Endothelial cell of umbilical vein (primary cell): ENCODE measurements around the gene PARD3B. TPM values are rescaled to one million over a fixed set of nuclear protein-coding genes. Genes with fewer than 3 reads are reported as not detected.

Experiments
- BruUV-seq: library from RNA; stranded (reverse); fragments of 400-500 nt; replicated peaks from 2 replicates; lab custom pipeline; 2021; lab: Mats Ljungman, UMichigan
- CTCF ChIA-PET: fragments of 300-600, 350-600 bp; sonication (Branson Sonifier 250); formaldehyde crosslinking; loops from one replicate; lab custom pipeline; 2021; ENCODE audit warnings: antibody characterized with exemption, inconsistent platforms; lab: Charles Lee
- POLR2A ChIA-PET: fragments of 300-600, 350-600 bp; sonication (Branson Sonifier 250); formaldehyde crosslinking; loops from one replicate; lab custom pipeline; 2021; ENCODE audit warnings: antibody characterized with exemption, inconsistent platforms; lab: Charles Lee
- DNase-seq: peaks from one replicate; pipeline ENCODE4 v3.0.0-alpha.2; 2011; ENCODE audit warnings: low read depth, low spot score
- FAIRE-seq: peaks from 2 replicates; lab custom pipeline; 2011; peaks lifted over from hg19 to GRCh38; lab: Jason Lieb, UNC
- H2AFZ ChIP-seq: 2 replicates; pipeline ENCODE4 v1.6.0; 2012; ENCODE audit warnings: low read depth, low read length, control low read depth, inconsistent platforms
- H3K27ac ChIP-seq: 2 replicates; pipeline ENCODE4 v1.5.1; 2011; ENCODE audit warnings: low read depth, mild to moderate bottlenecking, control low read depth, low read length, moderate library complexity; ENCODE audit not compliant: insufficient read depth
- H3K27me3 ChIP-seq, 2 experiments: 2 replicates each; pipeline versions ENCODE4 v1.6.0 to v1.6.1; 2011; ENCODE audit warnings: low read length in 2 of 2, mixed read lengths in 1 of 2; ENCODE audit not compliant: control insufficient read depth in 2 of 2, insufficient read depth in 2 of 2
- H3K36me3 ChIP-seq, 2 experiments: 2 replicates in 1 of 2; 3 replicates in 1 of 2; pipeline ENCODE4 v1.5.1; 2011; ENCODE audit warnings: low read length in 2 of 2, mild to moderate bottlenecking in 1 of 2, moderate library complexity in 1 of 2; ENCODE audit not compliant: control insufficient read depth in 2 of 2, insufficient read depth in 2 of 2; ENCODE audit errors: extremely low read depth in 1 of 2
- H3K4me1 ChIP-seq: 3 replicates; pipeline ENCODE4 v1.5.1; 2011; ENCODE audit warnings: mild to moderate bottlenecking, low read length; ENCODE audit not compliant: control insufficient read depth, insufficient read depth; ENCODE audit errors: extremely low read depth
- H3K4me2 ChIP-seq: 2 replicates; pipeline ENCODE4 v1.6.1; 2011; ENCODE audit warnings: low read length, control low read depth, mixed read lengths; ENCODE audit not compliant: insufficient read depth
- H3K4me3 ChIP-seq, 3 experiments: fragments of 200-600 bp in 1 of 3; sonication (generic), shearing (Covaris generic) in 1 of 3; replicated peaks in 1 of 3; 2 replicates each; pipeline ENCODE4 v1.5.1; 2011 to 2016; ENCODE audit warnings: control low read depth in 3 of 3, low read length in 3 of 3, mild to moderate bottlenecking in 2 of 3, inconsistent platforms in 1 of 3, low read depth in 1 of 3, moderate library complexity in 1 of 3; ENCODE audit not compliant: insufficient read depth in 1 of 3
- H3K79me2 ChIP-seq: 2 replicates; pipeline ENCODE4 v1.6.0; 2012; ENCODE audit warnings: low read length, inconsistent platforms; ENCODE audit not compliant: control insufficient read depth, insufficient read depth
- H3K9ac ChIP-seq: replicated peaks from 2 replicates; pipeline ENCODE3; 2011; ENCODE audit warnings: low read length, control low read depth; ENCODE audit not compliant: insufficient read depth; ENCODE audit errors: extremely low read depth
- H3K9me1 ChIP-seq: replicated peaks from 3 replicates; pipeline ENCODE4 v1.6.0; 2011; ENCODE audit warnings: mild to moderate bottlenecking, low read length; ENCODE audit not compliant: control insufficient read depth, insufficient read depth; ENCODE audit errors: extremely low read depth
- H3K9me3 ChIP-seq: replicated peaks from 2 replicates; pipeline ENCODE4 v1.5.1; 2012; ENCODE audit warnings: low read length, inconsistent platforms; ENCODE audit not compliant: control insufficient read depth, insufficient read depth
- H4K20me1 ChIP-seq: replicated peaks from 2 replicates; pipeline ENCODE3; 2011; ENCODE audit warnings: mild to moderate bottlenecking, low read length; ENCODE audit not compliant: control insufficient read depth, insufficient read depth; ENCODE audit errors: extremely low read depth
- EZH2 ChIP-seq: IDR thresholded peaks from 2 replicates; pipeline ENCODE4 v1.6.1; 2012; ENCODE audit warnings: borderline replicate concordance, low read depth, mild to moderate bottlenecking, moderate library complexity, low read length, inconsistent platforms; ENCODE audit not compliant: severe bottlenecking
- FOS ChIP-seq: IDR thresholded peaks from 2 replicates; pipeline ENCODE4 v1.6.1; 2011; ENCODE audit warnings: mild to moderate bottlenecking, low read length, moderate library complexity, borderline replicate concordance; ENCODE audit not compliant: insufficient read depth
- GATA2 ChIP-seq: IDR thresholded peaks from 2 replicates; pipeline ENCODE4 v1.7.0; 2011; ENCODE audit warnings: low read depth, mild to moderate bottlenecking, moderate library complexity, mixed read lengths, low read length; ENCODE audit not compliant: insufficient read length, insufficient read depth
- JUN ChIP-seq: IDR thresholded peaks from 2 replicates; pipeline ENCODE4 v1.6.1; 2011; ENCODE audit warnings: borderline replicate concordance, low read depth; ENCODE audit not compliant: insufficient read length, insufficient read depth
- MYC ChIP-seq: IDR thresholded peaks from one replicate; pipeline ENCODE4 v1.6.1; 2011; ENCODE audit warnings: mild to moderate bottlenecking, low read depth, low read length
- POLR2A ChIP-seq: IDR thresholded peaks from 2 replicates; pipeline ENCODE4 v1.6.1; 2012; ENCODE audit warnings: low read depth, mild to moderate bottlenecking, control low read depth, low read length
- POLR2AphosphoS5 ChIP-seq: IDR thresholded peaks from 2 replicates; pipeline ENCODE4 v1.6.1; 2012; ENCODE audit warnings: low read depth, mild to moderate bottlenecking, control low read depth, low read length, moderate library complexity; ENCODE audit not compliant: insufficient read depth
- dilution Hi-C: fragments of 300-500 bp; cut with MboI; formaldehyde crosslinking; loops from one replicate; pipeline ENCODE4 v1.15.0; 2019; ENCODE audit warnings: low sequenced_read_pairs; ENCODE audit not compliant: extremely low pct_ligation_motif_present
- intact Hi-C: fragments of 100-400 bp; cut with micrococcal nuclease; formaldehyde crosslinking; loops from one replicate; pipeline ENCODE4 v1.10.0; 2022
- polyA plus RNA-seq, 4 experiments: library from polyadenylated mRNA; depleted of rRNA in 3 of 4; stranded (reverse) in 3 of 4; unstranded in 1 of 4; fragments of >200 nt; gene quantifications; 2 replicates each; pipeline versions ENCODE4 v1.2.1 to v1.2.3, GENCODE V29; 2011 to 2012; ENCODE audit warnings: missing spikeins in 1 of 4
- total RNA-seq: library from RNA; stranded (reverse); gene quantifications from 2 replicates; pipeline ENCODE4 v1.2.3, GENCODE V29; 2021
- TF ChIP-seq, protein P1 (sequence below), 2 donors: IDR thresholded peaks; 1 replicate in 1 of 2; 2 replicates in 1 of 2; pipeline ENCODE4 v1.5.1; 2011; ENCODE audit warnings: low read length in 2 of 2, mild to moderate bottlenecking in 2 of 2, moderate library complexity in 2 of 2, control low read depth in 1 of 2, inconsistent platforms in 1 of 2, low read depth in 1 of 2; ENCODE audit not compliant: insufficient read depth in 1 of 2; ENCODE audit errors: extremely low read depth in 1 of 2
- TF ChIP-seq, protein P2 (sequence below): IDR thresholded peaks from 2 replicates; pipeline ENCODE4 v1.6.1; 2011; ENCODE audit not compliant: insufficient read depth, insufficient read length

Gene PARD3B
- total and polyA plus RNA-seq, 2 donors (not counting 3 experiments of a cell fraction or from before 2014, with no cell fraction given) = 2.2 to 30.9 TPM

DNA sequence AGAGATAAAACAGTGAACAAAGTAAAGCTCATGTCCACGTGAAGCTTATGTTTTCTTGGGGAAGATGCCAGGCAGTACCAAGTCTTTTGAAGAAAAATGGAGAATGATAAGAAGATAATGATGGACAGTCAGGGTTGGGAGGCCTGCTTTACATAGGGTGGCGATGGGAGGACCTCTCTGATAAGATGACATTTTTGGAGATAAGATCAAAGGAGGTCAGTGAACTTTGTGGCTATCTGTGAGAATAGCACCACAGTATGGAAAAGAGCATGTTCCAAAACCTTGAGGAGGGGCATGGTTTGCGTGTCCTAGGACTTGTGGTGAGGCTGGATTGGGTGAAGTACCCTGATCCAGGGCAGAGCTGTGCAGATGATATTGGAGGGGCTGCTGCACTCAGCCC is 675.3 kb downstream of the PARD3B start:
- FAIRE-seq (no peak), DNase-seq (no peak)
- Histone ChIP-seq H3K9me1 (no peaks in the 10 kb centered on the region), H4K20me1 (no peaks in the 10 kb centered on the region), H3K4me3 (no peak overlapping the region), H3K27me3 (no peaks in the 10 kb centered on the region), H3K79me2 (no peaks in the 10 kb centered on the region), H3K4me2 (no peak overlapping the region), H3K4me1 (no peaks in the 10 kb centered on the region), H3K9me3 (no peaks in the 10 kb centered on the region), H2AFZ (no peak overlapping the region), H3K27ac (no peak overlapping the region), H3K9ac (no peak overlapping the region), H3K36me3 (no peaks in the 10 kb centered on the region)
- TF ChIP-seq MYC (no peak), EZH2 (no peak), POLR2AphosphoS5 (no peak), JUN (no peak), GATA2 (no peak)
- TF ChIP-seq, protein P1, sequence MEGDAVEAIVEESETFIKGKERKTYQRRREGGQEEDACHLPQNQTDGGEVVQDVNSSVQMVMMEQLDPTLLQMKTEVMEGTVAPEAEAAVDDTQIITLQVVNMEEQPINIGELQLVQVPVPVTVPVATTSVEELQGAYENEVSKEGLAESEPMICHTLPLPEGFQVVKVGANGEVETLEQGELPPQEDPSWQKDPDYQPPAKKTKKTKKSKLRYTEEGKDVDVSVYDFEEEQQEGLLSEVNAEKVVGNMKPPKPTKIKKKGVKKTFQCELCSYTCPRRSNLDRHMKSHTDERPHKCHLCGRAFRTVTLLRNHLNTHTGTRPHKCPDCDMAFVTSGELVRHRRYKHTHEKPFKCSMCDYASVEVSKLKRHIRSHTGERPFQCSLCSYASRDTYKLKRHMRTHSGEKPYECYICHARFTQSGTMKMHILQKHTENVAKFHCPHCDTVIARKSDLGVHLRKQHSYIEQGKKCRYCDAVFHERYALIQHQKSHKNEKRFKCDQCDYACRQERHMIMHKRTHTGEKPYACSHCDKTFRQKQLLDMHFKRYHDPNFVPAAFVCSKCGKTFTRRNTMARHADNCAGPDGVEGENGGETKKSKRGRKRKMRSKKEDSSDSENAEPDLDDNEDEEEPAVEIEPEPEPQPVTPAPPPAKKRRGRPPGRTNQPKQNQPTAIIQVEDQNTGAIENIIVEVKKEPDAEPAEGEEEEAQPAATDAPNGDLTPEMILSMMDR (IDR thresholded peaks at IDR 0.05; ENCODE audit: extremely low read depth in 1 of 2, insufficient read depth in 1 of 2, low read depth in 1 of 2, low read length in 2 of 2) = no peak
- POLR2A ChIA-PET = no interaction called here
- dilution Hi-C loops = no loop called here
- BruUV-seq = no TSS peak
- CTCF ChIA-PET = interaction anchor here (1.1 to 1.2 kb wide), 2 partner anchors 455 to 859 kb away, joined by 3 to 4 read pairs; no protein-coding TSS in a partner anchor
- intact Hi-C loops = no loop called here

DNA sequence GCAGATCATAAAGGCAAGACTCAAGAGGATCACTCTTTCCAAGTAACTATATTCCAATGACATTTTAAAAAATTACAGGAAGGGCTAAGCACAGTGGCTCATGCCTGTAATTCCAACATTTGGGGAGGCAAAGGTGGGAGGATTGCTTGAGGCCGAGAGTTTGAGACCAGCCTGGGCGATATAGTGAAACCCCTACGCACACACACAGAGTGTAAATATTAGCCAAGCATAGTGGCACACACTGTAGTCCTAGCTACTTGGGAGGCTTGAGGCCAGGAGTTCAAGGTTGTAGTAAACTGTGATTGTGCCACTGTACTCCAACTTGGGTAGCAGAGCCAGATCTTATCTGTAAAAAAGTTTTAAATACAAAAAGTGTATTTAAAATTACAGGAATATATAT is 686.8 kb downstream of the PARD3B start:
- Histone ChIP-seq H3K9me3 (no peaks in the 10 kb centered on the region), H4K20me1 (no peaks in the 10 kb centered on the region), H3K9ac (no peak overlapping the region), H3K79me2 (no peaks in the 10 kb centered on the region), H3K9me1 (no peaks in the 10 kb centered on the region), H3K27me3 (no peaks in the 10 kb centered on the region), H3K4me3 (no peak overlapping the region), H2AFZ (no peak overlapping the region), H3K4me2 (no peak overlapping the region), H3K36me3 (no peaks in the 10 kb centered on the region), H3K27ac (no peak overlapping the region), H3K4me1 (no peaks in the 10 kb centered on the region)
- ChIA-PET POLR2A (no interaction called here), CTCF (no interaction called here)
- intact Hi-C loops = no loop called here
- dilution Hi-C loops = no loop called here
- no peak for FAIRE-seq
- no peak for DNase-seq
- no peak for TF ChIP-seq MYC
- no peak for TF ChIP-seq GATA2
- TF ChIP-seq EZH2 = no peak
- TF ChIP-seq JUN = no peak
- TF ChIP-seq, protein P1 (IDR thresholded peaks at IDR 0.05; ENCODE audit: extremely low read depth in 1 of 2, insufficient read depth in 1 of 2, low read depth in 1 of 2, low read length in 2 of 2) = no peak
- TF ChIP-seq, protein P2, sequence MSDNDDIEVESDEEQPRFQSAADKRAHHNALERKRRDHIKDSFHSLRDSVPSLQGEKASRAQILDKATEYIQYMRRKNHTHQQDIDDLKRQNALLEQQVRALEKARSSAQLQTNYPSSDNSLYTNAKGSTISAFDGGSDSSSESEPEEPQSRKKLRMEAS = no peak
- no peak for TF ChIP-seq POLR2A
- no peak for TF ChIP-seq POLR2AphosphoS5
- TF ChIP-seq FOS = no peak
- no TSS peak for BruUV-seq
